K562 (cell line): ENCODE data around the gene IRS1. TPM values are rescaled to one million over a fixed set of nuclear protein-coding genes. Genes with fewer than 3 reads are reported as not detected.
A peak's percentile ranks its signal among the peaks of the same experiment; 100 is the strongest.

Experiments used
- ATF7 ChIP-seq: fragments of 450-650 bp; IDR thresholded peaks from 2 replicates; pipeline ENCODE4 v1.7.1; 2014; ENCODE audit warnings: mild to moderate bottlenecking, moderate library complexity
- CBX3 ChIP-seq, 2 experiments: IDR thresholded peaks; 1 replicate in 1 of 2; 2 replicates in 1 of 2; pipeline ENCODE4 v1.6.1; 2012; ENCODE audit warnings: inconsistent platforms in 2 of 2, low read length in 2 of 2, borderline replicate concordance in 1 of 2, control low read depth in 1 of 2
- CREBBP ChIP-seq: IDR thresholded peaks from one replicate; pipeline ENCODE4 v1.6.1; 2012; ENCODE audit warnings: low read depth, mild to moderate bottlenecking, control low read depth, inconsistent platforms, low read length
- FOXM1 ChIP-seq, 2 experiments: fragments of 450-650 bp in 1 of 2; sonication (generic) in 1 of 2; formaldehyde crosslinking in 1 of 2; IDR thresholded peaks; 2 replicates each; pipeline versions ENCODE4 v1.6.1 to v1.9.0; 2017 to 2022; ENCODE audit warnings: low read depth in 2 of 2, mild to moderate bottlenecking in 2 of 2, missing genetic modification reagents in 1 of 2, moderate library complexity in 1 of 2
- HES1 ChIP-seq: fragments of 450-650 bp; IDR thresholded peaks from 2 replicates; pipeline ENCODE4 v1.6.1; 2016; ENCODE audit warnings: low read depth, mild to moderate bottlenecking, moderate library complexity
- KHSRP ChIP-seq: fragments of 450-650 bp; IDR thresholded peaks from 2 replicates; pipeline ENCODE4 v1.6.1; 2017
- NBN ChIP-seq: fragments of 450-650 bp; IDR thresholded peaks from 2 replicates; pipeline ENCODE4 v1.6.1; 2016; ENCODE audit warnings: low read depth, mild to moderate bottlenecking
- PHB ChIP-seq: fragments of 250-450 bp; sonication (Bioruptor Pico); IDR thresholded peaks from 2 replicates; pipeline ENCODE4 v1.5.0; 2021
- RNF2 ChIP-seq: sonication (generic); IDR thresholded peaks from 2 replicates; pipeline ENCODE4 v1.6.1; 2016
- SMARCA4 ChIP-seq: fragments of 450-650 bp; IDR thresholded peaks from 2 replicates; pipeline ENCODE4 v1.6.1; 2016
- USF2 ChIP-seq: sonication (generic); formaldehyde crosslinking; IDR thresholded peaks from 2 replicates; pipeline ENCODE4 v1.5.0; 2020; ENCODE audit warnings: missing genetic modification reagents
- ZNF224 ChIP-seq: sonication (generic); formaldehyde crosslinking; IDR thresholded peaks from 2 replicates; pipeline ENCODE4 v1.8.0; 2022; ENCODE audit warnings: mild to moderate bottlenecking, missing genetic modification reagents
- ZNF280A ChIP-seq: fragments of 450-650 bp; IDR thresholded peaks from 2 replicates; pipeline ENCODE4 v1.6.1; 2018; ENCODE audit warnings: mild to moderate bottlenecking, low read depth; ENCODE audit not compliant: partially characterized antibody
- ZNF431 ChIP-seq: sonication (generic); formaldehyde crosslinking; IDR thresholded peaks from 2 replicates; pipeline ENCODE4 v1.8.0; 2022; ENCODE audit warnings: mild to moderate bottlenecking, missing genetic modification reagents
- ZNF586 ChIP-seq: fragments of 450-650 bp; formaldehyde crosslinking; conservative IDR thresholded peaks from 2 replicates; pipeline ENCODE4 v1.4.0; 2020; ENCODE audit warnings: mild to moderate bottlenecking, moderate library complexity
- polyA plus RNA-seq, 8 experiments: library from polyadenylated mRNA; depleted of rRNA in 4 of 8; stranded (reverse) in 5 of 8; unstranded in 3 of 8; fragments of >200 nt; fragmentation: Nextera tagmentation in 2 of 8; fragmentation: Illumina TruSeq in 1 of 8; extraction: Ambion mirVana in 2 of 8; extraction: Trizol in 1 of 8; gene quantifications; 2 replicates each; pipeline versions ENCODE4 v1.2.1 to v1.2.3, GENCODE V29; 2011 to 2014; ENCODE audit warnings: inconsistent platforms in 1 of 8, missing spikeins in 1 of 8
- total RNA-seq, 7 experiments: library from RNA; depleted of rRNA in 6 of 7; stranded (reverse); fragments of >200 nt in 6 of 7; fragmentation: Illumina TruSeq in 2 of 7; extraction: Trizol in 2 of 7; gene quantifications; 2 replicates each; pipeline versions ENCODE4 v1.2.1 to v1.2.3, GENCODE V29; 2011 to 2021; ENCODE audit warnings: low replicate concordance in 1 of 7
- TF ChIP-seq, protein P1 (sequence below): fragments of 450-650 bp; IDR thresholded peaks from 2 replicates; pipeline ENCODE4 v1.6.1; 2018; ENCODE audit not compliant: partially characterized antibody
- TF ChIP-seq, protein P2 (sequence below), 2 experiments: fragments of 450-650 bp in 1 of 2; IDR thresholded peaks; 2 replicates each; pipeline ENCODE4 v1.6.1; 2011 to 2017; ENCODE audit warnings: low read depth in 2 of 2, antibody characterized with exemption in 1 of 2, borderline replicate concordance in 1 of 2, low read length in 1 of 2, mild to moderate bottlenecking in 1 of 2, mixed read lengths in 1 of 2; ENCODE audit not compliant: control insufficient read depth in 1 of 2

The IRS1 gene
- total and polyA plus RNA-seq, 9 of the 15 experiments (the other 6 are each of a cell fraction or from before 2014, with no cell fraction given), result under 0.01 to 0.31 (median 0.08) TPM; not detected in 1

DNA sequence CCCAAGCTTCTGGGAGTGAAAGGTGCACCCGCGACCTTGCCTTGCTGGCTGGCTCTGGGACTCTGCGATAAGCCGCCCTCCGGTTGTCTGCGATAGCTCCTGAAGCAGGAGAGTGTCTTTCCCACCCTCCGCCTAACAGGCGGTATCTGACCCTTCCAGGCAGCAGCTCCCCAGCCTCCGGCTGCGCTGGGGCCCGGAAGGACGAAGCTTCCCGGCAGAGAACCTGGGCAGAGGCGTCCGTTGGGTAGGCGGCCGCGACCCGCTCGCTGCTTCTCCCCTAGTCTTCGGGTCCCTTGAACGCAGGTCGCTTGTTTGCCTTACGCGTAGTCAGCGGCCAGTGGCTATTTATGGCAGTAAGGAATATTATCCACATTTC lies 35.8 kb upstream of the IRS1 start (continued):
- TF ChIP-seq, protein P1, sequence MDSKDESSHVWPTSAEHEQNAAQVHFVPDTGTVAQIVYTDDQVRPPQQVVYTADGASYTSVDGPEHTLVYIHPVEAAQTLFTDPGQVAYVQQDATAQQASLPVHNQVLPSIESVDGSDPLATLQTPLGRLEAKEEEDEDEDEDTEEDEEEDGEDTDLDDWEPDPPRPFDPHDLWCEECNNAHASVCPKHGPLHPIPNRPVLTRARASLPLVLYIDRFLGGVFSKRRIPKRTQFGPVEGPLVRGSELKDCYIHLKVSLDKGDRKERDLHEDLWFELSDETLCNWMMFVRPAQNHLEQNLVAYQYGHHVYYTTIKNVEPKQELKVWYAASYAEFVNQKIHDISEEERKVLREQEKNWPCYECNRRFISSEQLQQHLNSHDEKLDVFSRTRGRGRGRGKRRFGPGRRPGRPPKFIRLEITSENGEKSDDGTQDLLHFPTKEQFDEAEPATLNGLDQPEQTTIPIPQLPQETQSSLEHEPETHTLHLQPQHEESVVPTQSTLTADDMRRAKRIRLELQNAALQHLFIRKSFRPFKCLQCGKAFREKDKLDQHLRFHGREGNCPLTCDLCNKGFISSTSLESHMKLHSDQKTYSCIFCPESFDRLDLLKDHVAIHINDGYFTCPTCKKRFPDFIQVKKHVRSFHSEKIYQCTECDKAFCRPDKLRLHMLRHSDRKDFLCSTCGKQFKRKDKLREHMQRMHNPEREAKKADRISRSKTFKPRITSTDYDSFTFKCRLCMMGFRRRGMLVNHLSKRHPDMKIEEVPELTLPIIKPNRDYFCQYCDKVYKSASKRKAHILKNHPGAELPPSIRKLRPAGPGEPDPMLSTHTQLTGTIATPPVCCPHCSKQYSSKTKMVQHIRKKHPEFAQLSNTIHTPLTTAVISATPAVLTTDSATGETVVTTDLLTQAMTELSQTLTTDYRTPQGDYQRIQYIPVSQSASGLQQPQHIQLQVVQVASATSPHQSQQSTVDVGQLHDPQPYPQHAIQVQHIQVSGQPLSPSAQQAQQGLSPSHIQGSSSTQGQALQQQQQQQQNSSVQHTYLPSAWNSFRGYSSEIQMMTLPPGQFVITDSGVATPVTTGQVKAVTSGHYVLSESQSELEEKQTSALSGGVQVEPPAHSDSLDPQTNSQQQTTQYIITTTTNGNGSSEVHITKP, result no peak
- TF ChIP-seq, protein P2, sequence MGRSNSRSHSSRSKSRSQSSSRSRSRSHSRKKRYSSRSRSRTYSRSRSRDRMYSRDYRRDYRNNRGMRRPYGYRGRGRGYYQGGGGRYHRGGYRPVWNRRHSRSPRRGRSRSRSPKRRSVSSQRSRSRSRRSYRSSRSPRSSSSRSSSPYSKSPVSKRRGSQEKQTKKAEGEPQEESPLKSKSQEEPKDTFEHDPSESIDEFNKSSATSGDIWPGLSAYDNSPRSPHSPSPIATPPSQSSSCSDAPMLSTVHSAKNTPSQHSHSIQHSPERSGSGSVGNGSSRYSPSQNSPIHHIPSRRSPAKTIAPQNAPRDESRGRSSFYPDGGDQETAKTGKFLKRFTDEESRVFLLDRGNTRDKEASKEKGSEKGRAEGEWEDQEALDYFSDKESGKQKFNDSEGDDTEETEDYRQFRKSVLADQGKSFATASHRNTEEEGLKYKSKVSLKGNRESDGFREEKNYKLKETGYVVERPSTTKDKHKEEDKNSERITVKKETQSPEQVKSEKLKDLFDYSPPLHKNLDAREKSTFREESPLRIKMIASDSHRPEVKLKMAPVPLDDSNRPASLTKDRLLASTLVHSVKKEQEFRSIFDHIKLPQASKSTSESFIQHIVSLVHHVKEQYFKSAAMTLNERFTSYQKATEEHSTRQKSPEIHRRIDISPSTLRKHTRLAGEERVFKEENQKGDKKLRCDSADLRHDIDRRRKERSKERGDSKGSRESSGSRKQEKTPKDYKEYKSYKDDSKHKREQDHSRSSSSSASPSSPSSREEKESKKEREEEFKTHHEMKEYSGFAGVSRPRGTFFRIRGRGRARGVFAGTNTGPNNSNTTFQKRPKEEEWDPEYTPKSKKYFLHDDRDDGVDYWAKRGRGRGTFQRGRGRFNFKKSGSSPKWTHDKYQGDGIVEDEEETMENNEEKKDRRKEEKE (IDR thresholded peaks at IDR 0.05; ENCODE audit: borderline replicate concordance in 1 of 2, control insufficient read depth in 1 of 2, low read depth in 2 of 2, low read length in 1 of 2), result no peak; a peak in 1 of 4 replicates
- TF ChIP-seq ZNF431 (CRISPR knock-in tag) (no peak), PHB (CRISPR knock-in tag) (no peak), ZNF280A (no peak), SMARCA4 (peak; percentile 92), ATF7 (no peak), RNF2 (peak; percentile 58; the same call in 1 of the 2 replicates), CBX3 (IDR thresholded peaks at IDR 0.05; ENCODE audit: borderline replicate concordance in 1 of 2, low read length in 2 of 2) (no peak), ZNF224 (CRISPR knock-in tag) (no peak), CREBBP (no peak), NBN (no peak), HES1 (no peak), USF2 (CRISPR knock-in tag) (no peak), KHSRP (no peak; the same call in 1 of the 2 replicates), FOXM1 (IDR thresholded peaks at IDR 0.05; ENCODE audit: low read depth) (peak; percentile 66; the same call in 1 of the 2 replicates), FOXM1 (CRISPR knock-in tag; IDR thresholded peaks at IDR 0.05; ENCODE audit: low read depth) (no peak), ZNF586 (CRISPR knock-in tag) (no peak)
